SK-N-MC (cell line): ENCODE results near the gene ZNF791.
A peak's percentile ranks its signal among the peaks of the same experiment; 100 is the strongest.

Source experiments
- EZH2 ChIP-seq: fragments of 200-600 bp; sonication (generic); IDR thresholded peaks from one replicate; pipeline ENCODE4 v1.6.1; 2017; ENCODE audit warnings: antibody characterized with exemption
- POLR2AphosphoS5 ChIP-seq: IDR thresholded peaks from 2 replicates; pipeline ENCODE4 v1.6.1; 2012; ENCODE audit warnings: mild to moderate bottlenecking, low read depth, low read length, borderline replicate concordance

- TF ChIP-seq POLR2AphosphoS5 (peak; percentile 72), EZH2 (no peak)
These were observed 58.8 kb downstream of the ZNF791 start for GRCh38 chr19:12669270-12670158.
